ENCODE measurements around the gene CTAG1B.
"Not testable (repeated sequence)": the region's sequence is repeated elsewhere in the genome, so short reads cannot be mapped to it uniquely, and the experiment has no call there.

Gene CTAG1B

DNA sequence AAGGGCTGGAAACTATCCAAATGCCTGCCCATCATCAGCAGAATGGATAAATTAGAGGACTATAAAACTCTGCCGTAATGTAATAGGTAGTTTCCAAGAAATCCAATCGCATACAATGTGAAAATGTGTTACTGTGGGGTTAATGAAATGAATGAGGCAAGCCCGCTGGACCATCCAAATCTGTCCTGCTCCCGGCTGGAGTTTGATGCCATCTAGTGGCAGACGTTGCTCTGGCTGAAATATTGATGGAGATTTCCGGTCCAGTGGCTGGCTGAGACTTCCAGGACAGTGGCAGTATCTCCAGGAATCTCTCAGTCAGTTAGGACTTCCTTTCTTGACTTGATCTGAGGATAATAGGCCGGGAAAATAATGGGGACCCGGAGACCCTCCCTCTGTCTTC lies 36.1 kb downstream of the CTAG1B start:
- not testable (repeated sequence) for DNase-seq

DNA sequence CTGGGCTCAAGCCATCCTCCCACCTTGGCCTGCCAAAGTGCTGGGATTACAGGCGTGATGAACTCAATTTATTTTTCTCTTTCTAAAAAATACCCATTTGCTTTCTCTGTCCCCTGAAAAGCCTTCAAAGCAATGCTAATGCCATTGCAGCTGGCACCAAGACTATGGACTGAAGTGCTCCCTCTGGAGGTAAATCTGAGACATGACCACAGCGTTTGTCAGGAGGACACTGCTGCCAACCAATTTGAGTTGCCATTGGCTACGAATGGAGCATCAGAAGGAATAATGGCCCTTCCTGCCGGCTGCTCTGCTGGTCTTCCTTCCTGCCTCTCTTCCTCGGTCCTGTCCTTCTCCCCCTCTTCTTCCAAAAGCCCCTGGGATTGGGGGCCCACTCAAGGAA lies 44.0 kb downstream of the CTAG1B start:
- DNase-seq = not testable (repeated sequence)

DNA sequence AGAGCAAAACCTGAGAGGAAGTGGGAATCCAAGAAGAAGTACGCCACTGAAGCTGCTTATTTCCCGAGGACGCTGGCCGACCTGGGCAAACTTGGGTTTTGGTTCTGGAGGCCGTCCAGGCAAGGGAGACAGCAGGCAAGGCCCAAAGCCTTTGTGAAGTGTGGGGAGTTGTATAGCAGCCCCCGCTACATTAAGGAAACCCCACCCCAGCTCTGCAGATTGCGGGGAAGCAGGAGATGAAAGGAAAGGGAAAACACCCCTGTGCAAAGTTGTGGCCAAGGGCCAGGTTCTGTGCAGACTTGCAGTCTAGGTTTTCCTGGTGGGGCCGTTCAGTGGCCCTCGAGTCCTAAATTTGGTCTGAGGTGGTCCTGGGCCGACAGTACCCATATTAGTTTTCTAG lies 46.0 kb downstream of the CTAG1B start:
- not testable (repeated sequence) for DNase-seq

DNA sequence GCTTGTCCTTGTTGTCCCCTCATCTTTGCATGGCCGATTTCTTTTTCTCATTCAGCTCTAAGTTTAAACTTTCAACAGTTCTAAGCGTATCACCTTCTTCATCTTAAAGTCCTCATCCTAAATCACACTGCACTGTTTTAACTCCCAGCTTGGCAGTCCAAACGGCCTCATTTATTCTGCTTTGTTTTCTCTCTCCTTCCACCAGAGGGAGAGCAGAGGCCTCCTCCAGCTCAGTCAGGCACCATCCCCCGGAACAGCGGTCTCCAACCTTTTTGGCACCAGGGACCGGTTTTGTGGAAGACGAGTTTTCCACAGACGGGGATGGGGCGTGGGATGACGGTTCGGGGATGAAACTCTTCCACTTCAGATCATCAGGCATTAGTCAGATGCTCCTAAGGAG lies 48.7 kb downstream of the CTAG1B start:
- not testable (repeated sequence) for DNase-seq

Measured in cerebellar nuclear complex (tissue), 1 donor.